K562 (cell line): ENCODE data around the gene EXOC3L1. TPM values are rescaled to one million over a fixed set of nuclear protein-coding genes. Genes with fewer than 3 reads are reported as not detected.

Experiments used
- CBFA2T2 ChIP-seq: fragments of 450-650 bp; conservative IDR thresholded peaks from 2 replicates; pipeline ENCODE4 v1.6.1; 2017; ENCODE audit warnings: mild to moderate bottlenecking
- CBX2 ChIP-seq: fragments of 200-600 bp; sonication (generic); IDR thresholded peaks from one replicate; pipeline ENCODE4 v1.6.1; 2012; ENCODE audit warnings: mild to moderate bottlenecking, low read length, inconsistent platforms; ENCODE audit not compliant: insufficient read depth, poor library complexity, severe bottlenecking
- CHCHD3 ChIP-seq: fragments of 250-450 bp; sonication (Bioruptor Pico); IDR thresholded peaks from 2 replicates; pipeline ENCODE4 v2.1.2; 2022; ENCODE audit warnings: mild to moderate bottlenecking
- EP300 ChIP-seq: IDR thresholded peaks from 2 replicates; pipeline ENCODE4 v1.6.1; 2012; ENCODE audit warnings: low read length, improper control_type of control experiment
- ETV5 ChIP-seq: sonication (generic); formaldehyde crosslinking; IDR thresholded peaks from 2 replicates; pipeline ENCODE4 v1.4.0; 2020; ENCODE audit warnings: low read depth, mild to moderate bottlenecking, missing genetic modification reagents
- HNRNPH1 ChIP-seq: fragments of 200-400 bp; formaldehyde crosslinking; optimal IDR thresholded peaks from 2 replicates; pipeline ENCODE3; 2017; ENCODE audit warnings: low read depth, mild to moderate bottlenecking, low read length, moderate library complexity
- KLF16 ChIP-seq: IDR thresholded peaks from 2 replicates; pipeline ENCODE4 v1.6.1; 2016; ENCODE audit warnings: antibody characterized with exemption
- MXI1 ChIP-seq: IDR thresholded peaks from 2 replicates; pipeline ENCODE4 v1.6.1; 2011; ENCODE audit warnings: low read depth, mild to moderate bottlenecking, improper control_type of control experiment, low read length
- NCOA1 ChIP-seq: fragments of 450-650 bp; IDR thresholded peaks from 2 replicates; pipeline ENCODE4 v1.6.1; 2016; ENCODE audit warnings: low read depth
- NFIC ChIP-seq: fragments of 450-650 bp; IDR thresholded peaks from 2 replicates; pipeline ENCODE4 v1.6.1; 2017; ENCODE audit warnings: mild to moderate bottlenecking, inconsistent platforms
- NR2C1 ChIP-seq, 2 experiments: fragments of 450-650 bp; IDR thresholded peaks; 2 replicates each; pipeline ENCODE4 v1.6.1; 2017; ENCODE audit warnings: mild to moderate bottlenecking in 2 of 2, antibody characterized with exemption in 1 of 2, inconsistent platforms in 1 of 2, missing compliant biosample characterization in 1 of 2, missing genetic modification characterization in 1 of 2
- SIN3B ChIP-seq: fragments of 450-650 bp; IDR thresholded peaks from 2 replicates; pipeline ENCODE4 v1.6.1; 2017; ENCODE audit warnings: low read depth, mild to moderate bottlenecking, moderate library complexity
- SOX6 ChIP-seq: fragments of 450-650 bp; IDR thresholded peaks from 2 replicates; pipeline ENCODE4 v1.6.1; 2014; ENCODE audit warnings: mild to moderate bottlenecking
- SREBF2 ChIP-seq: sonication (generic); formaldehyde crosslinking; IDR thresholded peaks from 2 replicates; pipeline ENCODE4 v1.4.0; 2020; ENCODE audit warnings: mild to moderate bottlenecking, missing genetic modification reagents
- TEAD1 ChIP-seq, 2 experiments: fragments of 450-650 bp in 1 of 2; sonication (generic) in 1 of 2; formaldehyde crosslinking; IDR thresholded peaks; 2 replicates each; pipeline versions ENCODE4 v1.4.0 to v1.8.0; 2020 to 2022; ENCODE audit warnings: mild to moderate bottlenecking in 2 of 2, missing genetic modification reagents in 1 of 2
- TRIM24 ChIP-seq, 2 experiments: fragments of 450-650 bp; IDR thresholded peaks; 2 replicates each; pipeline ENCODE4 v1.6.1; 2016
- ZC3H11A ChIP-seq: IDR thresholded peaks from 2 replicates; pipeline ENCODE4 v1.6.1; 2012; ENCODE audit warnings: low read depth, low read length, improper control_type of control experiment
- ZFPM2 ChIP-seq: fragments of 250-450 bp; sonication (Bioruptor Pico); IDR thresholded peaks from 2 replicates; pipeline ENCODE4 v1.5.1; 2022; ENCODE audit warnings: mild to moderate bottlenecking
- ZNF124 ChIP-seq: sonication (generic); formaldehyde crosslinking; IDR thresholded peaks from 2 replicates; pipeline ENCODE4 v1.8.1; 2022; ENCODE audit warnings: missing genetic modification reagents
- ZNF778 ChIP-seq: fragments of 450-650 bp; formaldehyde crosslinking; IDR thresholded peaks from 2 replicates; pipeline ENCODE4 v1.4.0; 2020; ENCODE audit warnings: mild to moderate bottlenecking, moderate library complexity
- polyA plus RNA-seq, 8 experiments: library from polyadenylated mRNA; depleted of rRNA in 4 of 8; stranded (reverse) in 5 of 8; unstranded in 3 of 8; fragments of >200 nt; fragmentation: Nextera tagmentation in 2 of 8; fragmentation: Illumina TruSeq in 1 of 8; extraction: Ambion mirVana in 2 of 8; extraction: Trizol in 1 of 8; gene quantifications; 2 replicates each; pipeline versions ENCODE4 v1.2.1 to v1.2.3, GENCODE V29; 2011 to 2014; ENCODE audit warnings: inconsistent platforms in 1 of 8, missing spikeins in 1 of 8
- total RNA-seq, 7 experiments: library from RNA; depleted of rRNA in 6 of 7; stranded (reverse); fragments of >200 nt in 6 of 7; fragmentation: Illumina TruSeq in 2 of 7; extraction: Trizol in 2 of 7; gene quantifications; 2 replicates each; pipeline versions ENCODE4 v1.2.1 to v1.2.3, GENCODE V29; 2011 to 2021; ENCODE audit warnings: low replicate concordance in 1 of 7
- TF ChIP-seq, protein P1 (sequence below): fragments of 450-650 bp; formaldehyde crosslinking; IDR thresholded peaks from 2 replicates; pipeline ENCODE4 v1.4.0; 2022; ENCODE audit warnings: missing genetic modification characterization
- TF ChIP-seq, protein P2 (sequence below): fragments of 250-450 bp; sonication (Bioruptor Pico); IDR thresholded peaks from 2 replicates; pipeline ENCODE4 v1.4.0; 2020; ENCODE audit warnings: borderline replicate concordance
- TF ChIP-seq, protein P3 (sequence below): fragments of 250-450 bp; sonication (Bioruptor Pico); IDR thresholded peaks from 2 replicates; pipeline ENCODE4 v1.8.0; 2021; ENCODE audit warnings: moderate library complexity, mild to moderate bottlenecking, inconsistent platforms
- TF ChIP-seq, protein P4 (sequence below): fragments of 450-650 bp; IDR thresholded peaks from 2 replicates; pipeline ENCODE4 v1.6.1; 2016
- TF ChIP-seq, protein P5 (sequence below): conservative IDR thresholded peaks from 2 replicates; pipeline ENCODE4 v1.6.1; 2011; ENCODE audit warnings: low read depth, mild to moderate bottlenecking, low read length; ENCODE audit not compliant: control insufficient read depth

Gene EXOC3L1
- total and polyA plus RNA-seq, 9 of the 15 experiments (the other 6 are each of a cell fraction or from before 2014, with no cell fraction given) = 0.08 TPM; not detected in 8

DNA sequence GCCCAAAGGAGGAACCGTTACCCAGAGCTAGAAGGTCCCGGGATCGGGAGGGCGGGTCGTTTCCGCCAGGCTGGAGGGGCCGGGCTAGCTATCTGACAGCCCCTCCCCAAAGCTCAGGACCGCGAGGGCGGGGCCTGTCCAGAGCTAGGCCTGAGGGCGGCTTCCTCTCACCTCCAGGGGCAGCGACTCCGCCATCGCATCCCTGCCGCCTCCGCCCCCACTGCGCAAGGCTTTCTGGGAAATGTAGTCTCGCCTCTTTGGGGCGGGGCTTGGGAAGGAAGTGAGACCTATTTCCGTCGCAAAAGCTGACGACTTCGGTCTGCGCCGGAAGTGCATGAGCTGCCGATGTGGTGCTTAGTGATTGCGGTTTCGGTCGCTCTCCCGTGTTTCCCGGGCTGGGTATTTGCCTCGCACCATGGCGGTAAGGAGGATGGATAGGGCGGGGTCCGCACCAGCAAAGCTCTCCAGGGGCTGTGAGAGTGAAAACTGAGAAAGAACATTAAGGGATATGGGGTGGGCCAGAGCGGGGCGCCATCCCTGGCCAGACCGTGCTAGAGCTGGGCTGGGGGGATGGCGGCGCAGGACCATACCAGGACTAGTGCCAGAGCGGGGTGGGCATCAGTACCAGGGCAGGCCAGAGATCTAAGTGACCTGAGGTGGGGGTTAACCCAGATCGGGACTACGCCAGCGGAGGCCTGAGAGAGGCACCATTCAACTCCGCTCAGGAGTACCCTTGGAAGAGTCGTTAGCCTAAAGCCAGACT is 37.0 kb upstream of the EXOC3L1 start, which contains the start of gene TMEM208 (continued):
- TF ChIP-seq, protein P1, sequence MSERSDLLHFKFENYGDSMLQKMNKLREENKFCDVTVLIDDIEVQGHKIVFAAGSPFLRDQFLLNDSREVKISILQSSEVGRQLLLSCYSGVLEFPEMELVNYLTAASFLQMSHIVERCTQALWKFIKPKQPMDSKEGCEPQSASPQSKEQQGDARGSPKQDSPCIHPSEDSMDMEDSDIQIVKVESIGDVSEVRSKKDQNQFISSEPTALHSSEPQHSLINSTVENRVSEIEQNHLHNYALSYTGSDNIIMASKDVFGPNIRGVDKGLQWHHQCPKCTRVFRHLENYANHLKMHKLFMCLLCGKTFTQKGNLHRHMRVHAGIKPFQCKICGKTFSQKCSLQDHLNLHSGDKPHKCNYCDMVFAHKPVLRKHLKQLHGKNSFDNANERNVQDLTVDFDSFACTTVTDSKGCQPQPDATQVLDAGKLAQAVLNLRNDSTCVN (CRISPR knock-in tag) = no peak
- no peak for TF ChIP-seq ZNF124 (CRISPR knock-in tag)
- TF ChIP-seq ZC3H11A = no peak; the same call in 1 of the 2 replicates
- TF ChIP-seq, protein P2, sequence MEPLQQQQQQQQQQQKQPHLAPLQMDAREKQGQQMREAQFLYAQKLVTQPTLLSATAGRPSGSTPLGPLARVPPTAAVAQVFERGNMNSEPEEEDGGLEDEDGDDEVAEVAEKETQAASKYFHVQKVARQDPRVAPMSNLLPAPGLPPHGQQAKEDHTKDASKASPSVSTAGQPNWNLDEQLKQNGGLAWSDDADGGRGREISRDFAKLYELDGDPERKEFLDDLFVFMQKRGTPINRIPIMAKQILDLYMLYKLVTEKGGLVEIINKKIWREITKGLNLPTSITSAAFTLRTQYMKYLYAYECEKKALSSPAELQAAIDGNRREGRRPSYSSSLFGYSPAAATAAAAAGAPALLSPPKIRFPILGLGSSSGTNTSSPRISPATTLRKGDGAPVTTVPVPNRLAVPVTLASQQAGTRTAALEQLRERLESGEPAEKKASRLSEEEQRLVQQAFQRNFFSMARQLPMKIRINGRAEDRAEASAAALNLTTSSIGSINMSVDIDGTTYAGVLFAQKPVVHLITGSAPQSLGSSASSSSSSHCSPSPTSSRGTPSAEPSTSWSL = no peak
- TF ChIP-seq CBFA2T2 = no peak
- TF ChIP-seq, protein P3, sequence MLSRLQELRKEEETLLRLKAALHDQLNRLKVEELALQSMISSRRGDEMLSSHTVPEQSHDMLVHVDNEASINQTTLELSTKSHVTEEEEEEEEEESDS (CRISPR knock-in tag) = no peak
- TF ChIP-seq MXI1 = peak; percentile 85; the same call in 1 of the 2 replicates
- TF ChIP-seq SIN3B = peak; percentile 99
- no peak for TF ChIP-seq TRIM24 (IDR thresholded peaks at IDR 0.05)
- TF ChIP-seq NFIC = no peak
- no peak for TF ChIP-seq HNRNPH1
- no peak for TF ChIP-seq CHCHD3 (CRISPR knock-in tag)
- no peak for TF ChIP-seq ZNF778 (CRISPR knock-in tag)
- TF ChIP-seq, protein P4, sequence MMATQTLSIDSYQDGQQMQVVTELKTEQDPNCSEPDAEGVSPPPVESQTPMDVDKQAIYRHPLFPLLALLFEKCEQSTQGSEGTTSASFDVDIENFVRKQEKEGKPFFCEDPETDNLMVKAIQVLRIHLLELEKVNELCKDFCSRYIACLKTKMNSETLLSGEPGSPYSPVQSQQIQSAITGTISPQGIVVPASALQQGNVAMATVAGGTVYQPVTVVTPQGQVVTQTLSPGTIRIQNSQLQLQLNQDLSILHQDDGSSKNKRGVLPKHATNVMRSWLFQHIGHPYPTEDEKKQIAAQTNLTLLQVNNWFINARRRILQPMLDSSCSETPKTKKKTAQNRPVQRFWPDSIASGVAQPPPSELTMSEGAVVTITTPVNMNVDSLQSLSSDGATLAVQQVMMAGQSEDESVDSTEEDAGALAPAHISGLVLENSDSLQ = peak; percentile 81
- no peak for TF ChIP-seq ZFPM2 (CRISPR knock-in tag)
- TF ChIP-seq, protein P5, sequence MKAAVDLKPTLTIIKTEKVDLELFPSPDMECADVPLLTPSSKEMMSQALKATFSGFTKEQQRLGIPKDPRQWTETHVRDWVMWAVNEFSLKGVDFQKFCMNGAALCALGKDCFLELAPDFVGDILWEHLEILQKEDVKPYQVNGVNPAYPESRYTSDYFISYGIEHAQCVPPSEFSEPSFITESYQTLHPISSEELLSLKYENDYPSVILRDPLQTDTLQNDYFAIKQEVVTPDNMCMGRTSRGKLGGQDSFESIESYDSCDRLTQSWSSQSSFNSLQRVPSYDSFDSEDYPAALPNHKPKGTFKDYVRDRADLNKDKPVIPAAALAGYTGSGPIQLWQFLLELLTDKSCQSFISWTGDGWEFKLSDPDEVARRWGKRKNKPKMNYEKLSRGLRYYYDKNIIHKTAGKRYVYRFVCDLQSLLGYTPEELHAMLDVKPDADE = peak; percentile 98
- peak; percentile 6; the same call in 1 of the 2 replicates for TF ChIP-seq SOX6
- TF ChIP-seq NR2C1 (IDR thresholded peaks at IDR 0.05) = peak; percentile 76
- peak; percentile 86 for TF ChIP-seq NR2C1 (tag; IDR thresholded peaks at IDR 0.05)
- peak in 1 of 2 experiments; percentile 61; a peak in 1 of 4 replicates for TF ChIP-seq TEAD1 (CRISPR knock-in tag; IDR thresholded peaks at IDR 0.05)
- 0 out of 2 replicates have a peak, but pooled peaks have one; percentile 19 for TF ChIP-seq EP300
- no peak for TF ChIP-seq SREBF2 (CRISPR knock-in tag)
- no peak for TF ChIP-seq KLF16
- TF ChIP-seq NCOA1 = no peak
- TF ChIP-seq ETV5 (CRISPR knock-in tag) = no peak; the same call in 1 of the 2 replicates
- TF ChIP-seq CBX2 = no peak
